Nephron progenitor cell (in vitro differentiated cells): Measurements from ENCODE around the gene HS1BP3.

Experiments used
- DNase-seq: peaks from one replicate; pipeline ENCODE4 v3.0.0; 2021
- H3K27ac Mint-ChIP-seq: 2 replicates; pipeline ENCODE4 v1.8.0; 2021; ENCODE audit warnings: mild to moderate bottlenecking, moderate library complexity, mixed read lengths
- H3K27me3 Mint-ChIP-seq: 2 replicates; pipeline ENCODE4 v1.8.0; 2021; ENCODE audit warnings: mild to moderate bottlenecking, low read depth, mixed read lengths; ENCODE audit not compliant: poor library complexity
- H3K36me3 Mint-ChIP-seq: 2 replicates; pipeline ENCODE4 v1.8.0; 2021; ENCODE audit warnings: low read depth, mixed read lengths
- H3K4me1 Mint-ChIP-seq: 2 replicates; pipeline ENCODE4 v1.8.0; 2021; ENCODE audit warnings: mixed read lengths
- H3K4me3 Mint-ChIP-seq: 2 replicates; pipeline ENCODE4 v1.8.0; 2021; ENCODE audit warnings: mild to moderate bottlenecking, moderate library complexity, mixed read lengths
- H3K9me3 Mint-ChIP-seq: 2 replicates; pipeline ENCODE4 v1.8.0; 2021; ENCODE audit warnings: mild to moderate bottlenecking, moderate library complexity, mixed read lengths
- TF ChIP-seq, protein P1 (sequence below): fragments of 200-600 bp; sonication (generic); IDR thresholded peaks from 2 replicates; pipeline ENCODE4 v1.5.0; 2021; ENCODE audit warnings: antibody characterized with exemption

HS1BP3 gene

GRCh38 chr2:20637147-20637546 is 13.8 kb downstream of the HS1BP3 start:
- Mint-ChIP-seq H3K27me3 (peaks cover 4% of the 10 kb centered on the region), H3K4me3 (no peak overlapping the region), H3K9me3 (no peaks in the 10 kb centered on the region), H3K4me1 (peaks cover 26% of the 10 kb centered on the region), H3K27ac (no peak overlapping the region), H3K36me3 (no peaks in the 10 kb centered on the region)
- TF ChIP-seq, protein P1, sequence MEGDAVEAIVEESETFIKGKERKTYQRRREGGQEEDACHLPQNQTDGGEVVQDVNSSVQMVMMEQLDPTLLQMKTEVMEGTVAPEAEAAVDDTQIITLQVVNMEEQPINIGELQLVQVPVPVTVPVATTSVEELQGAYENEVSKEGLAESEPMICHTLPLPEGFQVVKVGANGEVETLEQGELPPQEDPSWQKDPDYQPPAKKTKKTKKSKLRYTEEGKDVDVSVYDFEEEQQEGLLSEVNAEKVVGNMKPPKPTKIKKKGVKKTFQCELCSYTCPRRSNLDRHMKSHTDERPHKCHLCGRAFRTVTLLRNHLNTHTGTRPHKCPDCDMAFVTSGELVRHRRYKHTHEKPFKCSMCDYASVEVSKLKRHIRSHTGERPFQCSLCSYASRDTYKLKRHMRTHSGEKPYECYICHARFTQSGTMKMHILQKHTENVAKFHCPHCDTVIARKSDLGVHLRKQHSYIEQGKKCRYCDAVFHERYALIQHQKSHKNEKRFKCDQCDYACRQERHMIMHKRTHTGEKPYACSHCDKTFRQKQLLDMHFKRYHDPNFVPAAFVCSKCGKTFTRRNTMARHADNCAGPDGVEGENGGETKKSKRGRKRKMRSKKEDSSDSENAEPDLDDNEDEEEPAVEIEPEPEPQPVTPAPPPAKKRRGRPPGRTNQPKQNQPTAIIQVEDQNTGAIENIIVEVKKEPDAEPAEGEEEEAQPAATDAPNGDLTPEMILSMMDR: no peak
- no peak for DNase-seq

- H3K27me3 Mint-ChIP-seq: peaks cover 7% of the 10 kb centered on the region
- TF ChIP-seq, protein P1: peak; percentile 93
- H3K9me3 Mint-ChIP-seq: no peaks in the 10 kb centered on the region
- peak; percentile 93 for DNase-seq
- no peaks in the 10 kb centered on the region for H3K36me3 Mint-ChIP-seq
- peaks cover 24% of the 10 kb centered on the region for H3K4me1 Mint-ChIP-seq
- H3K27ac Mint-ChIP-seq: peak overlapping the region; percentile 9
- no peak overlapping the region for H3K4me3 Mint-ChIP-seq
Observed at GRCh38 chr2:20635675-20636584, 15.0 kb downstream of the HS1BP3 start.

- no peak overlapping the region for H3K4me3 Mint-ChIP-seq
- DNase-seq: no peak
- H3K9me3 Mint-ChIP-seq: no peaks in the 10 kb centered on the region
- H3K27me3 Mint-ChIP-seq: peaks cover 7% of the 10 kb centered on the region
- H3K36me3 Mint-ChIP-seq: no peaks in the 10 kb centered on the region
- peaks cover 24% of the 10 kb centered on the region for H3K4me1 Mint-ChIP-seq
- H3K27ac Mint-ChIP-seq: no peak overlapping the region
- TF ChIP-seq, protein P1: no peak
Observed at GRCh38 chr2:20635113-20635510, 15.8 kb downstream of the HS1BP3 start.

- no peak for DNase-seq
- TF ChIP-seq, protein P1: no peak
- Mint-ChIP-seq H3K27ac (no peak overlapping the region), H3K4me3 (no peak overlapping the region), H3K36me3 (no peaks in the 10 kb centered on the region), H3K27me3 (peaks cover 7% of the 10 kb centered on the region), H3K4me1 (peaks cover 24% of the 10 kb centered on the region), H3K9me3 (no peaks in the 10 kb centered on the region)
Observed at GRCh38 chr2:20634507-20635112, 16.3 kb downstream of the HS1BP3 start.

DNA sequence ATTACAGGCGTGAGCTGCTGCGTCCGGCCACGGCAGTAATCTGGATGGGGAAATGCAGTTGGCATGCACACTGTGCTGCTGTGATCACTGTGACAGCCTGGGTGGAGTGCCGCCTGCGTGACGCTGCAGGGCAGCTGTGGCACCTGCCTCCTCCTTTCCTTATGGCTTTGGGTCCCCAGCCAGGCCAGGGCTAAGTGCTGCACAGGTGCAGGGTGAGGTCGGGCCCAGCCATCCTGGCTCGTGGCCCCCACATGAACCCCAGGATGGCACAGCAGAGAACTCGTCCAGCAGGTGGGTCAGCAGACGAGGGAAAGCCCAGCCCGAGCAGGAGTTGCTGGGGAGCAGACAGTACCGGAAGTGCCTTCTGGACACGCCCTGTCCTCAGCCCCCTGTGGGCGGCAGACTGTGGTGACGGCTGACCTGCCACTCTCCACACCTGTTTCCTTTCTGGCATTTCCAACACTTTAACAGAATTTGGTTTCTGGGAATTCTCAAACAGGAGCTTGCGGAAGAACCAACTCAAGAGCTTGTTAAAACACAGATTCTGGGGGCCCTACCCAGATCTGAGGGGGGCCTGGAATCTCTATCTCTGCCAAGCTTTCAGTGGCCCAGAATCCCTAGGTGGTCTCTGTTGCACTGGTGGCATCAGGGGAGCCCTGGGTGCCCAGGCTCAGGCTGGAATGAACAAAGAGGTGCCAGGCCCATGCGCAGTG is 16.9 kb downstream of the HS1BP3 start:
- no peaks in the 10 kb centered on the region for H3K36me3 Mint-ChIP-seq
- DNase-seq: no peak
- H3K27me3 Mint-ChIP-seq: peaks cover 7% of the 10 kb centered on the region
- H3K27ac Mint-ChIP-seq: no peak overlapping the region
- no peaks in the 10 kb centered on the region for H3K9me3 Mint-ChIP-seq
- TF ChIP-seq, protein P1: no peak
- peaks cover 30% of the 10 kb centered on the region for H3K4me1 Mint-ChIP-seq
- no peak overlapping the region for H3K4me3 Mint-ChIP-seq
